C4-2B (cell line): Measurements from ENCODE around the gene ANGPTL2.

ENCODE experiments used
- ZFX ChIP-seq: fragments of 450-650 bp; IDR thresholded peaks from 2 replicates; pipeline ENCODE4 v1.6.1; 2017
- TF ChIP-seq, protein P1 (sequence below): fragments of 450-650 bp; conservative IDR thresholded peaks from 2 replicates; pipeline ENCODE4 v1.5.1; 2017; ENCODE audit warnings: mild to moderate bottlenecking

DNA sequence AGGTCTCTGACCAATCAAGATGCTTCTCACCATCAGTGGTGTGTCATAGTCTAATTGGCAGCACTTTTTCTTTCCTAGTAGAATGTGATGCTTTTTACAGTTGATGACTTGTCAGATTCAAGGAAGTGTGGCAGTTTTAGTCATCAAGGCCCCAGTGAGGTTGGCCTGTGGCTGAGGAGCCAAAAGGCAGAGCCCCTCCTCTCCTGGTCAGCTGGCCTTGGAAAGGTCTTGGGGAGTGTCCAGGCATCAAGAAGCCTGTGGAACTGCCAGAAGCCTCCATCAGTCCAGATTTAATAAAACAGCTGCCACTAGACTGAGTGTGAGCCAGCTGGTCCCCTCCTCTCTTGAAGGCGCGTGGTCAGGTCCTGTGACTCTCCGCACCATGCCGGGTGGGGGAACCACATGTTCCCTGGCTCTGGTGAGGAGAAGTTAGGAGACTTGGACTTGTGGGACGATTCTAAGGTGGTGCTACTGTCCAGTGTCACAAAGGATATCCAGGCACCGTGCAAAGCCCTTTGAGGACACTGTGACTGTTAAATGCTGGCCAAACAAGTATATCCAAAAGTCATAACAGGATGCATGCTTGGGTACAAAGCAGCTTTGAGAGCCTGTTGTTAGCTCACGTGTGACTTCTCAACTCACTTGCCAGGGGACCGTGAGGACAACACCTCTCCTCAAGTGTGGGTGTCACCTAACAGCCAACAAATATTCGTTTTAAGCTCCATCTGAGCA lies 6.1 kb upstream of the ANGPTL2 start:
- TF ChIP-seq, protein P1, sequence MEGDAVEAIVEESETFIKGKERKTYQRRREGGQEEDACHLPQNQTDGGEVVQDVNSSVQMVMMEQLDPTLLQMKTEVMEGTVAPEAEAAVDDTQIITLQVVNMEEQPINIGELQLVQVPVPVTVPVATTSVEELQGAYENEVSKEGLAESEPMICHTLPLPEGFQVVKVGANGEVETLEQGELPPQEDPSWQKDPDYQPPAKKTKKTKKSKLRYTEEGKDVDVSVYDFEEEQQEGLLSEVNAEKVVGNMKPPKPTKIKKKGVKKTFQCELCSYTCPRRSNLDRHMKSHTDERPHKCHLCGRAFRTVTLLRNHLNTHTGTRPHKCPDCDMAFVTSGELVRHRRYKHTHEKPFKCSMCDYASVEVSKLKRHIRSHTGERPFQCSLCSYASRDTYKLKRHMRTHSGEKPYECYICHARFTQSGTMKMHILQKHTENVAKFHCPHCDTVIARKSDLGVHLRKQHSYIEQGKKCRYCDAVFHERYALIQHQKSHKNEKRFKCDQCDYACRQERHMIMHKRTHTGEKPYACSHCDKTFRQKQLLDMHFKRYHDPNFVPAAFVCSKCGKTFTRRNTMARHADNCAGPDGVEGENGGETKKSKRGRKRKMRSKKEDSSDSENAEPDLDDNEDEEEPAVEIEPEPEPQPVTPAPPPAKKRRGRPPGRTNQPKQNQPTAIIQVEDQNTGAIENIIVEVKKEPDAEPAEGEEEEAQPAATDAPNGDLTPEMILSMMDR, result no peak
- no peak for TF ChIP-seq ZFX
